DND-41 (cell line): ENCODE results near the gene NEK7.

ENCODE experiments used
- CTCF ChIP-seq: IDR thresholded peaks from 2 replicates; pipeline ENCODE4 v1.5.1; 2012; ENCODE audit warnings: borderline replicate concordance, low read length, moderate library complexity, mild to moderate bottlenecking; ENCODE audit not compliant: poor library complexity, severe bottlenecking; ENCODE audit errors: extremely low read depth
- EZH2 ChIP-seq: IDR thresholded peaks from 3 replicates; pipeline ENCODE4 v1.6.1; 2012; ENCODE audit warnings: borderline replicate concordance, low read depth, mild to moderate bottlenecking, moderate library complexity, low read length, inconsistent platforms; ENCODE audit not compliant: severe bottlenecking

GRCh38 chr1:198185759-198186158 is 29.0 kb downstream of the NEK7 start:
- TF ChIP-seq CTCF (no peak), EZH2 (no peak)
